Tibial nerve (tissue), 3 donors: Measurements from ENCODE around the gene DAB1.

Experiments
- POLR2A ChIP-seq, 2 donors: fragments of 450-650 bp; IDR thresholded peaks; one replicate each; pipeline ENCODE4 v1.6.1; 2017; ENCODE audit warnings: antibody characterized with exemption in 2 of 2, mild to moderate bottlenecking in 2 of 2, moderate library complexity in 2 of 2
- TF ChIP-seq, protein P1 (sequence below), 5 experiments: fragments of 200-600 bp in 3 of 5; fragments of 450-650 bp in 2 of 5; sonication (generic) in 3 of 5; IDR thresholded peaks; one replicate each; pipeline ENCODE4 v1.5.1; 2016 to 2019; ENCODE audit warnings: antibody characterized with exemption in 5 of 5, mild to moderate bottlenecking in 3 of 5, moderate library complexity in 2 of 5

- TF ChIP-seq, protein P1, sequence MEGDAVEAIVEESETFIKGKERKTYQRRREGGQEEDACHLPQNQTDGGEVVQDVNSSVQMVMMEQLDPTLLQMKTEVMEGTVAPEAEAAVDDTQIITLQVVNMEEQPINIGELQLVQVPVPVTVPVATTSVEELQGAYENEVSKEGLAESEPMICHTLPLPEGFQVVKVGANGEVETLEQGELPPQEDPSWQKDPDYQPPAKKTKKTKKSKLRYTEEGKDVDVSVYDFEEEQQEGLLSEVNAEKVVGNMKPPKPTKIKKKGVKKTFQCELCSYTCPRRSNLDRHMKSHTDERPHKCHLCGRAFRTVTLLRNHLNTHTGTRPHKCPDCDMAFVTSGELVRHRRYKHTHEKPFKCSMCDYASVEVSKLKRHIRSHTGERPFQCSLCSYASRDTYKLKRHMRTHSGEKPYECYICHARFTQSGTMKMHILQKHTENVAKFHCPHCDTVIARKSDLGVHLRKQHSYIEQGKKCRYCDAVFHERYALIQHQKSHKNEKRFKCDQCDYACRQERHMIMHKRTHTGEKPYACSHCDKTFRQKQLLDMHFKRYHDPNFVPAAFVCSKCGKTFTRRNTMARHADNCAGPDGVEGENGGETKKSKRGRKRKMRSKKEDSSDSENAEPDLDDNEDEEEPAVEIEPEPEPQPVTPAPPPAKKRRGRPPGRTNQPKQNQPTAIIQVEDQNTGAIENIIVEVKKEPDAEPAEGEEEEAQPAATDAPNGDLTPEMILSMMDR (IDR thresholded peaks at IDR 0.05), result no peak
- no peak for TF ChIP-seq POLR2A (IDR thresholded peaks at IDR 0.05)
Observed at GRCh38 chr1:57041901-57042300, 382.0 kb downstream of the DAB1 start.
